Measurements from ENCODE around the gene PLCXD3.

The PLCXD3 gene

DNA sequence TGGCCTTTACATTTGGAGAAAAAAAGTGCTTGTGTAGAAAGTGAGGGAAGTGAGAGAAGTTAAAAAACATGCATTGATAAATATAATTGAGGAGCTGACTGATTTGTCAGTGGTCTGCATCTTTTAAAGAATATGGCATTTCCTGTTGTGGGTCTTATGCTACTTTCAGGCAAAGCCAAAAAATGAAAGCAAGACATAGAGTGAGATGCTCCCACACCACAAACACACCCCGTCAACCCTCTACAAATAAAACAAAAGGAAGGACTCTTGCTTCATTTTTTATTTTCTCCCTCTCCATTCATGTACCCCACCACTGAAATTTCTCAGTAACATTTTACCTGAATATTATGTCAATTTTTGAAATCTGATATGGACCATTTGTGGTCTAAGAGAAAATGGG lies 22.1 kb upstream of the PLCXD3 start:
- no peak for DNase-seq (ENCODE audit: low read depth)
- H3K4me3 ChIP-seq (ENCODE audit: low read depth, low read length), result no peak overlapping the region
- TF ChIP-seq, protein P1, sequence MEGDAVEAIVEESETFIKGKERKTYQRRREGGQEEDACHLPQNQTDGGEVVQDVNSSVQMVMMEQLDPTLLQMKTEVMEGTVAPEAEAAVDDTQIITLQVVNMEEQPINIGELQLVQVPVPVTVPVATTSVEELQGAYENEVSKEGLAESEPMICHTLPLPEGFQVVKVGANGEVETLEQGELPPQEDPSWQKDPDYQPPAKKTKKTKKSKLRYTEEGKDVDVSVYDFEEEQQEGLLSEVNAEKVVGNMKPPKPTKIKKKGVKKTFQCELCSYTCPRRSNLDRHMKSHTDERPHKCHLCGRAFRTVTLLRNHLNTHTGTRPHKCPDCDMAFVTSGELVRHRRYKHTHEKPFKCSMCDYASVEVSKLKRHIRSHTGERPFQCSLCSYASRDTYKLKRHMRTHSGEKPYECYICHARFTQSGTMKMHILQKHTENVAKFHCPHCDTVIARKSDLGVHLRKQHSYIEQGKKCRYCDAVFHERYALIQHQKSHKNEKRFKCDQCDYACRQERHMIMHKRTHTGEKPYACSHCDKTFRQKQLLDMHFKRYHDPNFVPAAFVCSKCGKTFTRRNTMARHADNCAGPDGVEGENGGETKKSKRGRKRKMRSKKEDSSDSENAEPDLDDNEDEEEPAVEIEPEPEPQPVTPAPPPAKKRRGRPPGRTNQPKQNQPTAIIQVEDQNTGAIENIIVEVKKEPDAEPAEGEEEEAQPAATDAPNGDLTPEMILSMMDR (conservative IDR thresholded peaks at IDR 0.05; ENCODE audit: low read depth, low read length), result no peak

DNA sequence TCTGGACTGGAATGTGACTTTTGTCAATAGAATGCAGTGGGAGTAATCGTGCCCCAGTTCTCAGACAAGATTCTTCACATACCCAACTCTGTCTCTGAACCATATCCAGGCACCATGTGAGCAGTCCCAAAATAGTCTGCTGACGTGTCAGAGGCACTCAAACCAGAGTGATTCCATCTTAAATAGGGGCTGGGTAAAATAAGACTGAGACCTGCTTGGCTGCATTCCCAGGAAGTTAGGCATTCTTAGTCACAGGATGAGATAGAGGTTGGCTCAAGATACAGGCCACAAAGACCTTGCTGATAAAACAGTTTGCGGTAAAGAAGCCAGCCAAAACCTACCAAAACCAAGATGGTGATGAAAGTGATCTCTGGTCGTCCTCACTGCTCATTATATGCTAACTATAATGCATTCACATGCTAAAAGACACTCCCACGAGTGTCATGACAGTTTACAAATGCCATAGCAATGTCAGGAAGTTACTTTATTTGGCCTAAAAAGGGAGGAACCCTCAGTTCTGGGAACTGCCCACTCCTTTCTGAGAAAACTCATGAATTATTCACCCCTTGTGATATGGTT lies 16.9 kb upstream of the PLCXD3 start:
- no peak overlapping the region for H3K4me3 ChIP-seq (ENCODE audit: low read depth, low read length)
- peak; percentile 96 for DNase-seq (ENCODE audit: low read depth)
- TF ChIP-seq, protein P1 (conservative IDR thresholded peaks at IDR 0.05; ENCODE audit: low read depth, low read length), result no peak

DNA sequence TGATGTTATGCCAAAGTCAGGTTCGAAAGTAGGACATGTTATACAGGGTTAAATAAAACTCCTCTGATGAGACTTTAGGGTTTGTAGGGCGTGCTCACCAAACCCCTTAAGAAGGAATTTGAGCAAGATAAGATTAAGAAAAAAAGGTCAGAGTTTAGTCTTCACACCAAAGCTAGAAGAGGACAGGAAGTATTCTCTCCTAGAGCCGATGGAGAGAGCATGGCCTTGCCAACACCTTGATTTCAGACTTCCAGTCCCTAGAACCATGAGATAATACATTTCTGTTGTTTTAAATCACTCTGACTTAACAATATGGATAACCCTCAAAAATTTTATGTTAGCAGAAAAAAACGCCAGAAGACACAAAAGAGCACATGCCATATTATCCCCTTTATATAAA lies 16.3 kb upstream of the PLCXD3 start:
- TF ChIP-seq, protein P1 (conservative IDR thresholded peaks at IDR 0.05; ENCODE audit: low read depth, low read length), result no peak
- no peak overlapping the region for H3K4me3 ChIP-seq (ENCODE audit: low read depth, low read length)
- DNase-seq (ENCODE audit: low read depth), result no peak

DNA sequence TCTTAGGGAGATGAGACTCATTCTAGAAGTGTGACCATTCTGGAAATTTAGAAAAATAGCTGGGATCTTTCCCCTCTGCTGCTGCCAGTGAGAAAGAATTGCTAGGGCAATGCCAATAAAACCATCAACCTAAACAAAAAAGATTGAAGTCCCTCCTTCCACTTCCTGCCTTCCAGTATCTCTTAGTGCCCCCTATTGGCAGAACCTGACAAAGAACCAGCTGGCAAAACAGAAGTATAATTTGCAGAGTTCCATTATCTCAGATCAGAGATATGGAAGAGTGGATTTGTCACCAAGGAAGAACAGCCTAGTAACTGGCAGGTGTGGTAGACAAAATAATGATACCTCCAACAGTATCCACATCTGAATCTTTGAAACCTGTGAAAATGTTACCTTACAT lies 13.8 kb upstream of the PLCXD3 start:
- TF ChIP-seq, protein P1 (conservative IDR thresholded peaks at IDR 0.05; ENCODE audit: low read depth, low read length), result peak; percentile 45
- H3K4me3 ChIP-seq (ENCODE audit: low read depth, low read length), result no peak overlapping the region
- DNase-seq (ENCODE audit: low read depth), result peak; percentile 20

DNA sequence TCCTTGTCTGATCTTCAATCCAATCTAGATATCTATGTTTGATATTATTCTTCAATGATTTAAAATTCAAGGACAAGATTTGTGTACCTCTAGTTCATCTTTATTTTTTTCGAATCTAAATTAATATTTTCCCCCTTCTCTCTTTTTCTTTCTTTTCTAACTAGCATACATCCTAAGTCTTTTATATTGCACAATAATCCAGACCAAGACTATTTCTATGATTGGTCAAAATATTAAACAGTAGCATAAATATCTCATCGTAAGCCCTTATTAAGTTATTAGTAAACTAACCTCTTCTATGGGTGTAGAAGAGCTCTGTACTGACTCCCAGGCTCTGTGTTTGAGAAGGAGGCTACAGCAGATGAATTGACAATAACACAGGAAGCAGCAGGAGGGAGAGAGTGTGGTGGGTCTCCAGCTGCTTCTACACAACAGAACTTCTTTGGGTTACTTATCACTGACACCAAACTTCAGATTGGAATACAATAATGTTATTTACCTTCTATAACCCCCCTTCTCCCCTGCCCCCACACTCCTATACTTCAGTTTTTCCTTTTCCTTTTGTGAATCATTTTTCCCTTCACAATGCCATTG lies 11.9 kb upstream of the PLCXD3 start:
- no peak overlapping the region for H3K4me3 ChIP-seq (ENCODE audit: low read depth, low read length)

DNA sequence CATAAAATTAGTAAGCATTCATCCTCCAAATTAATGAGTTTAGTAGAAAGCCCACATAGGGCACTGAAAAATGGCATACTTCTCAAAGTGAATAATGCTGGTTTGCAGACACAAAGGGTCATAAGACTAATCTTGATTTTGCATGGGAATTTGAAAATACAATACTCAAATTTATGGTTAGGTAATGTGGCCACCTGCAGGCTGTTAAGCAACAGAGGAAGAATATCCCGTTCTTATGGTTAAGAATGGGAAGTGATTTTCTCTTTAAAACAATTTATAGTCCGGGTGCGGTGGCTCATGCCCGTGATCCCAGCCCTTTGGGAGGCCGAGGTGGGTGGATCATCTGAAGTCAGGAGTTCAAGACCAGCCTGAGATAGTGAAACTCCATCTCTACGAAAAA lies 9.4 kb upstream of the PLCXD3 start:
- DNase-seq (ENCODE audit: low read depth), result peak; percentile 40
- no peak overlapping the region for H3K4me3 ChIP-seq (ENCODE audit: low read depth, low read length)
- TF ChIP-seq, protein P1 (conservative IDR thresholded peaks at IDR 0.05; ENCODE audit: low read depth, low read length), result peak; percentile 32

More for the DNA sequence above, 11.9 kb upstream of the PLCXD3 start:
- TF ChIP-seq, protein P1 (conservative IDR thresholded peaks at IDR 0.05; ENCODE audit: low read depth, low read length), result no peak
- DNase-seq (ENCODE audit: low read depth), result peak; percentile 12

DNA sequence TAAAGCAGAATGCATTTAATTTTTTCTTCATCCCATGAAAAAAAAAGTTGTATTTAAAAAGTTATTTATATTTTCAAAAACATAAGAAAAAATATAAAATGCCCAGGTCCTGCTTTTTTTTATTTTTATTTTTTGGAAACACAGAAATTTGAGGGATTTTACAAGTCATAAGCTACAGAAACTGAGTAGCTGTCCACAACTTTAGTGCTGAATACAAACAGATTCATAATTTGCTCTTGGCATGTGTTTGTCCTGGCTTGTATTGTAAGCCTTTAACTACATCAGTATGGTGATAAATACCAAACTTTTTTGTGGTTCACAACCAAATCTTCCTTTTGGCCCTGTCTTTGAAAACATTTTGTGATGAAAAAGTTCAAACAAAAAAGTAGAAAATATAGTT lies 7.5 kb upstream of the PLCXD3 start:
- DNase-seq (ENCODE audit: low read depth), result peak; percentile 50
- no peak overlapping the region for H3K4me3 ChIP-seq (ENCODE audit: low read depth, low read length)
- TF ChIP-seq, protein P1 (conservative IDR thresholded peaks at IDR 0.05; ENCODE audit: low read depth, low read length), result no peak

Measured in choroid plexus epithelial cell (primary cell).